ENCODE results near the gene RHOA.

The RHOA gene

DNA sequence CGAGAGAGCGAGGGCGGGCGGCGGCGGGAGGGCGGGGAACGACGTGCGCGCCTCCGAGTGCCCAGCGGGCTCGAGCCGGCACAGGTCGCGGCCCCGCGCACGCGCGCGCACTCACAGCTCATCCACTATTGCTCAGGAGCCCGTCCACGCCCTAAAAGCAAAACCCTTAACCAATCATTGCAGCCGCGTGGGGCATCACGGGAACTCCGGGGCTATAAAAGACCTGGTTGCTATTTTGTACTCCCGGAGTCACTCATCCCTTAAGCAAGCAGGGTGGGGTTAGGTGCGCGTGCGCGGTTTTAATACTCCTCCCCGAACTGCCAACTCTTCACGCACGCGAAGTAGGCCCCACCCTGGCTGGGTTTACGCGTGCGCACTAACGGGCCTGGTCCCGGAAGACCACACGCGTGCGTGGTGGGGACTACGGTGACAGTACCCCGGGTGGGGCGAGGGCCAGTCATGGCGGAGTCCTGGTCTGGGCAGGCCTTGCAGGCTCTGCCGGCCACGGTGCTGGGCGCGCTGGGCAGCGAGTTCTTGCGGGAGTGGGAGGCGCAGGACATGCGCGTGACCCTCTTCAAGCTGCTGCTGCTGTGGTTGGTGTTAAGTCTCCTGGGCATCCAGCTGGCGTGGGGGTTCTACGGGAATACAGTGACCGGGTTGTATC lies at the start of gene RHOA, which contains the start of gene TCTA:
RHOA (minus strand) TSS at position 9 of the 664 bp plus-strand sequence. CDS start 36,387 bp downstream, outside the sequence.
TCTA (plus strand) TSS at position 456 of the 664 bp plus-strand sequence; CDS start at position 460, 4 bp downstream.
- DNase-seq (ENCODE audit: low read depth), result peak; percentile 93

DNA sequence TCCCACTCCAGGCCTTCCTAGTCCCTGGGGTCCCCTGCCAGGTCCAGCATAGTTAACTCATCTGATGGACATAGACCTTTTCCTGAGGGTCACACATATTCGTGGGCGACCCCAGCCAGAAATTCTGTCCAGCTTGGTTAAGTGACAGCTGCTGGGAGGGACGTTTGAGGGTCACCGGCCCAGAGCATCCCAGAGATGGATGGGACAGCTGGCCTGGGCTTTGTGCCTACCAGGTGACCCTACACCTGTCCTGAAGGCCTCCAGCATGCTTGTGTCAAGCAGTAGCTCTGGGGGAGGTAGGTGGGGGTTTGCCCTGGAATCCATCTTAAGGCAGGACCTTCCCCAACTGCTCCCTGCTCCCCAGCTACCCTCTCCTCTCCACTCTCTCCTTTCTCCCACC lies 49.2 kb upstream of the RHOA start:
- no peak for DNase-seq (ENCODE audit: low read depth)

- DNase-seq (ENCODE audit: low read depth), result no peak
Measured at GRCh38 chr3:49460188-49460890, 48.6 kb upstream of the RHOA start.

GRCh38 chr3:49456466-49456865 lies 44.7 kb upstream of the RHOA start:
- DNase-seq (ENCODE audit: low read depth), result no peak

- DNase-seq (ENCODE audit: low read depth), result no peak
Measured at GRCh38 chr3:49454898-49455681, 43.3 kb upstream of the RHOA start.

DNA sequence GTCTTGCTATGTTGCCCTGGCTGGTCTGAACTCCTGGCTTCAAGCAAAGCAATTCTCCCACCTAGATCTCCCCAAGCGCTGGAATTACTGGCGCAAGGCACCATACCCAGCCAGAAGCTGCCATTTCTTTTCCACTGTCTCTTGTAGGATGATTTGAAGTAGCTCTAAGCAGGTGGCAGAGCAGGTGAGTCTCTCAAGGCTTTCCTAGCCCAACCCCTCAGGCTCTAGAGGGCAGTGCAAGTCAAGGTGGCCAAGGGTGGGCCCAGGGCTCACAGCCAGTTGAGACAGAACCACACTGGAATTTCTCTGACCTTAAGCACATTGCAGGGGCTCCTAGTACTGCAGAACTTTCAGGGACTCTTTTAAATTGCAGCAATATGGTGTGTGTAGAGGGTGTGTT lies 42.7 kb upstream of the RHOA start:
- DNase-seq (ENCODE audit: low read depth), result no peak

DNA sequence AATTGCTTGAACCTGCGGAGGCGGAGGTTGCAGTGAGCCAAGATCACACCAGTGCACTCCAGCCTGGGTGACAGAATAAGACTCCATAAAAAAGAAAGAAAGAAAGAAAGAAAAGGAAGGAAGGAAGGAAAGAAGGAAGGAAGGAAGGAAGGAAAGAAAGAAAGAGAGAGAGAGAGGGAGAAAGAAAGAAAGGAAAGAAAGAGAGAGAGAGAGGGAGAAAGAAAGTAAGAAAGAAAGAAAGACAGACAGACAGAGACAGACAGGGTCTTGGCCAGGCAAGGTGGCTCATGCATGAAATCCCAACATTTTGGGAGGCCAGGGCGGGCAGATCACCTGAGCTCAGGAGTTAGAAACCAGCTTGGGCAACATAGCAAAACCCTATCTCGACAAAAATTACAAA lies 41.8 kb upstream of the RHOA start:
- no peak for DNase-seq (ENCODE audit: low read depth)

DNA sequence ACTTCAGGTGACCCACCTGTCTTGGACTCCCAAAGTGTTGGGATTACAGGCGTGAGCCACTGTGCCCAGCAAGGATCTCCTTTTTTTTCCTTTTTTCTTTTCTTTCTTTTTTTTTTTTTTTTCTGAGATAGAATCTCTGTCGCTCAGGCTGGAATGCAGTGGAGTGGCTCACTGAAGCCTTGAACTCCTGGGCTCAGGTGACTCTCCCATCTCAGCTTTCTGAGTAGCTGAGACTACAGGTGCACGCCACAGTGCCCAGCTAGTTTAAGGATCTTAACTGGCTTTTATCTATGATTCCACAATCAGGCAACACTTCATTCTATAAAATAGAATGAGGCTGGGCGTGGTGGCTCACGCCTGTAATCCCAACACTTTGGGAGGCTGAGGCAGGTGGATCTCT lies 33.6 kb upstream of the RHOA start:
- DNase-seq (ENCODE audit: low read depth), result no peak

DNA sequence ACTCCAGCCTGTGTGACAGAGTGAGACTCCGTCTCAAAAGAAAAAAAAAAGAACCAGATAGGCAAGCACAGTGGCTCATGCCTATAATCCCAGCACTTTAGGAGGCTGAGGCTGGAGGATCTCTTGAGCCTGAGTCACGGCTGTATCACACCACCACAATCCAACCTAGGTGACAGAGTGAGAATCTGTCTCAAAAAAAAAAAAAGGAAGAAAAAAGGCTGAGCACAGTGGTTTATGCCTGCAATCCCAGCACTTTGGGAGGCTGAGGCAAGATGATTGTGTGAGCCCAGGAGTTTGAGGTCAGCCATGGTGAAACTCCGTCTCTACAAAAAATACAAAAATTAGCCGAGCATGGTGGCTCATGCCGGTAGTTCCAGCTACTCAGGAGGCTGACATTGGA lies 23.0 kb upstream of the RHOA start:
- DNase-seq (ENCODE audit: low read depth), result no peak

DNA sequence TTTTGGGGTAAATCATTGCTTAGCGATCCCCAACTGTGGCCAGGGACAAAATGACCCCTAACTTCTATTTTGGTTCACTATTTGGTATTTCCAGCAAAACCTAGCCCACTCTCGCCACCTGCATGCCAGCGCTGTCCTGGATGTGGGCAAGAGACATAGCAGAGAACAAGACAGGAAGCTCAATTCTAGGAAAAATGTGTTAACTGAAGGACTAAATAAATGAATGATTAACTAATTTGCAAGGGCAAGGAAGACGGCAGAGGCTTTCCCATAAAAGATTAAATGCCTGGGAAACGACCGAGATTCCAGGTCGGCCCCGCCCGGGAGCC lies 16.9 kb upstream of the RHOA start:
- no peak for DNase-seq (ENCODE audit: low read depth)

DNA sequence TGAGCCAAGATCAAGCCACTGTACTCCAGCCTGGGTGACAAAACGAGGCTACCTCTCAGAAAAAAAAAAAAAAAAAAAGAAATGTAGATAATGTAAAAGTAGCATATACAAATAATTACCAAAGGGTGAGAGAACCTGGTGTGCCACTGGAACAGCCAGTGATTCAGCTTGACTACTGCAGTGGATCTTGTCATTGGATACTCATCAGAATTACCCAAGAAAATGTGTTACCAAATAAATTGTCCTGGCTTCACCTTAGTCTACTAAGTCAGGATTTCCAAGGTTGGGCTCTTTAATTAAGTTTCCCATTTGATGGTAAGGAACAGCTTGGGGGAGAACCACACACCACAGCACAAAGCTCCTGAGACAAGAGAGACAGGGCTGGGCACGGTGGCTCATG lies 15.8 kb upstream of the RHOA start:
- no peak for DNase-seq (ENCODE audit: low read depth)

DNA sequence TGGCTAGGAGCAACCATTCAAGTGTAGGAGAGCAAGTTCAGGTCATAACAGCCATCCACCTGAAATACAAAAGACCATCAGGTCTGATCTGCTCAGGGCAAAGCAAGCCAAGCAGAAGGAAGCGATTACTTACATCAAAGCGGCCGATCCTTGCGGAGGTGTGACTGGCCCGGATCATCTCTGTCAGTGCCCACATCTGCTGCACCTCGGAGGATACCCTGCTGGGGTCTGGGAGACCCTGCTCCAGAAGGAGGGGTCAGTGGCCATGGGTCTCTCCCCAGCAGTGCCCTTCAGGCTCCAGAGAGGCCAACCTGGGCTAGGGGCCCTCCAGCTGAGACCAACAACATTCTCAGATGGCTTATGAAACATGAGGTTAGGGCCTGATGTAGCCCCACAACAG lies 13.0 kb upstream of the RHOA start:
- DNase-seq (ENCODE audit: low read depth), result no peak

DNA sequence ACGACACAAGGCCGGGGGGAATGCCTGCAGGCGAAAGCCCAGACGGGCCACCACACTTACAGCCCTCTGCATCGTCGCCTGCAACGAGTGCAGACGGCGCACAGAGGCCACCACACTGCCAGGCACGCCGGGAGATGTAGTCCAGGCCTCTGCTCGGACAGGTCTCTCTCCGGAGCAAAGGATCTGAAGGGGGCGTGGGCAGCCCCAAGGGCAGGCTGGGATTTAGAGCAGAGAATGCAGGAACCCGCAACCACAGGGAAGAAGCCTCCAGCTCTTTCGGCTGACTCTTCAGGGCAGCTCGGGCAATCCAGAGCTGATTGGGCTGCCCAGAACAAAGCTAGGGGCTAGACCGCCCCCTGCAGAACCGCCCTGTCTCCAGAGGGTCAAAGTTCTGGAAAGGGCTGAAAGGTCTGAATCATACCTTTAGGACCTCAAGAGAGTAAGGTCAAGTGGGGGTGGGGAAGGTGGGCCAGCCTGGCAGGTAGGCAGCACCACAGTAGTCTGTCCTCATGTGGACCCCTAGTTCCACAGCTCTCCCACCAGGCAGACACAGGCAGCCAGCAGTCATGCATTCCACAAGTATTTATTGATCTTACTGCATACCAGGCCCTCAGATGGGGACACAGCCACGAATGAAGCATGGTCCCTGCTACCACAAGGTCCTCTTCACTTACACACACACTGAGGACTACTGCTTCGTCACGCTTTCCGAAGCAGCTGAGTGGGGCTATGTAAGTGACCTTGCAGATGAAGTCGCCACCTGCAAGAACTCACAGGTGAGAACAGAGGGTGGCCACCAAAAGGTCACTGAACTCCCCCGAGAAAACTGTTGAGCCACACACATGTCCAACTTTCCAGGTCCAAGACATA lies 10.8 kb upstream of the RHOA start, which contains the start of gene AMT:
AMT (minus strand) TSS at position 95 of the 870 bp plus-strand sequence; CDS start at position 72, 23 bp downstream.
- no peak for DNase-seq (ENCODE audit: low read depth)

GRCh38 chr3:49421890-49422378 lies 10.2 kb upstream of the RHOA start:
- DNase-seq (ENCODE audit: low read depth), result no peak

- no peak for DNase-seq (ENCODE audit: low read depth)
Measured at GRCh38 chr3:49417516-49418120, 5.8 kb upstream of the RHOA start.

- DNase-seq (ENCODE audit: low read depth), result no peak
Measured at GRCh38 chr3:49416867-49417266, 5.1 kb upstream of the RHOA start.

DNA sequence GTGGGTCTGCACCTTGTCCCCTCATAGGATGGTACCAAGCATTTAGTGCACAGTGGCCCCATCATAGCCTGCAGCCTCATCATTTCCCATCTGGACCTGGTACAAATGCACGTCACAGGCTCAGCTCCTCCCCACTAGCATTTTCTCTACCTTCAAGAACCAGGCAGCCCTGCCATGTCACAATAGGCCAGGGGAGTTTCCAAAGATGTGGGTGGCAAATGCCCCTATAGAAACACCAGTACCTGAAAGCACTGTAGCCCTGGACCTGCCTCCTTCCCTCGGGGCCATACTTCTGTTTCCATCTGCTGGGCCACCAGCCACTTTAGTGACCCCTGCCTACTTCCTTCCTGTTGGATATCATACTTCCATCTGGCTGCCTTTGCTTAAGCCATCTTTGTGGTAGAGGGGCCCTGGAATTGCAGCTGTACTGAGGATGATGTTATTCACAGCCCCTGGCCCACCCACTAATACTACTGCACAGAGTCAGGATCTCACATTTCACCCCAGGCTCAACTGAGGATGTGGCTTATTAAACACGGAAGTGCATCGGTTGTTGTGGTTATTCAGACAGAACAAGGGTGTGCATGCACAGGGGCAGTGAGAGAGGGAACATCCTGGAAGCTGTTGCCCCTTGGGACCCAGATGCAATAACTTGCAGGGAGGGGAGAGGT lies 4.3 kb upstream of the RHOA start:
- DNase-seq (ENCODE audit: low read depth), result peak; percentile 30

GRCh38 chr3:49414753-49415152 lies 3.0 kb upstream of the RHOA start:
- DNase-seq (ENCODE audit: low read depth), result no peak

DNA sequence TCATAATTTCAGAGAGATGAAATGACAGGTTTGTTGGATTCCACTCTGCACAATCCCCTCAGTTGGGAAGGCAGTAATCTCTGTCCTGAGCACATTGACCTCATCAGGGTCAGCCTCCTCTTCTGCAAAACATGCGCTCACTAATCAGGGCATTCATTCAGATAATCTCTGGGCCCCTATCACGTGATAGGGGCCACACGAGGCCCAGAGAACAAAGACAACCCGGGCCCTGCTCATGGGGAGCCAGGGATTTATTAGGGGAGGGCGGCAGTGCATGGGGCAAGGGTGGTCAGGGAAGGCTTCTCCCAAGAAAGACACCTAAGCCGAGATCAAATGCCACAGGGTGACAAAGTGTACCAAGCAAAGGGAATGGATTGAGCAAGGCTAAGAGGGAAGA lies 1.6 kb upstream of the RHOA start:
- DNase-seq (ENCODE audit: low read depth), result no peak

DNA sequence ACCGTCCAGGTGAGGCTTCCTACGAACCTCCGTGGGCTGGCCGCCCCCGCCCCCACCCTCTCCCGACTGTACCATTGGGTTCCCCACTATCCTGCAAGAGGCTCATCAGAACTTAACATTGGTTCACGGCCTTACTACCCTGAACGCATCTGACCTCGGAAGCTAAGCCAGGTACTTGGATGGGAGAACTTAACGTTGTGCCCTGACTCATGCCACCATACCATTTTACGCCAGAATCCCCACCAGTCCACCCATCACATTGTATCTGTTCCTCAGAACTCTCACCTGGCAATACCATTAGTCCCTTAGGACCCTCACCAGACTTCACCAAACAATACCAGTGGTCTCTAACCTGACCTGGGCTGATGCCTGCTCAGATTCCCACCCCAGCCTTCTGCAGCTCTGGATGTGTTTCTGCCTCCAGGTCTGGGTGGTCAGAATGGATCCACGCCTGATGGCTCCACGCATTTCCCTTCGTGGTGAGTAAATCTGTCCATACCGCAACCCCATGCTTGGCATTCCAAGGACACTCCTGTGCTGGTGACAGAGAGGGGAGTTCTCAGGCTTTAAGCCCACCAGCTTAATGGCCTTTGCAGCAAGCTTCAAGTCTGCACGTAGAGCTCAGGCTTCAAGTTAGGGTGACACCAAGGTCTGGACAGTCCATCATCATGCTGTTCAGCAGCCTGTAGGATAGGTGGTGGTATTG lies 1.0 kb upstream of the RHOA start:
- DNase-seq (ENCODE audit: low read depth), result no peak
